GM06990 (cell line): Measurements from ENCODE around the gene ANKRD13B.

ENCODE experiments used
- DNase-seq: peaks from one replicate; pipeline ENCODE4 v3.0.0-alpha.2; 2011; ENCODE audit not compliant: insufficient read length; ENCODE audit errors: extremely low read depth
- H3K27me3 ChIP-seq: replicated peaks from 2 replicates; pipeline ENCODE4 v1.6.0; 2011; ENCODE audit warnings: low read length; ENCODE audit not compliant: control insufficient read depth, insufficient read depth
- H3K36me3 ChIP-seq: 2 replicates; pipeline ENCODE4 v1.5.1; 2011; ENCODE audit warnings: low read length; ENCODE audit not compliant: control insufficient read depth, insufficient read depth
- H3K4me3 ChIP-seq: replicated peaks from 2 replicates; pipeline ENCODE4 v1.5.1; 2011; ENCODE audit warnings: low read depth, mild to moderate bottlenecking, control low read depth, low read length
- TF ChIP-seq, protein P1 (sequence below): IDR thresholded peaks from 2 replicates; pipeline ENCODE4 v1.5.1; 2011; ENCODE audit warnings: low read length, control low read depth, mild to moderate bottlenecking, inconsistent platforms; ENCODE audit not compliant: insufficient read depth, poor library complexity, severe bottlenecking

ANKRD13B gene

DNA sequence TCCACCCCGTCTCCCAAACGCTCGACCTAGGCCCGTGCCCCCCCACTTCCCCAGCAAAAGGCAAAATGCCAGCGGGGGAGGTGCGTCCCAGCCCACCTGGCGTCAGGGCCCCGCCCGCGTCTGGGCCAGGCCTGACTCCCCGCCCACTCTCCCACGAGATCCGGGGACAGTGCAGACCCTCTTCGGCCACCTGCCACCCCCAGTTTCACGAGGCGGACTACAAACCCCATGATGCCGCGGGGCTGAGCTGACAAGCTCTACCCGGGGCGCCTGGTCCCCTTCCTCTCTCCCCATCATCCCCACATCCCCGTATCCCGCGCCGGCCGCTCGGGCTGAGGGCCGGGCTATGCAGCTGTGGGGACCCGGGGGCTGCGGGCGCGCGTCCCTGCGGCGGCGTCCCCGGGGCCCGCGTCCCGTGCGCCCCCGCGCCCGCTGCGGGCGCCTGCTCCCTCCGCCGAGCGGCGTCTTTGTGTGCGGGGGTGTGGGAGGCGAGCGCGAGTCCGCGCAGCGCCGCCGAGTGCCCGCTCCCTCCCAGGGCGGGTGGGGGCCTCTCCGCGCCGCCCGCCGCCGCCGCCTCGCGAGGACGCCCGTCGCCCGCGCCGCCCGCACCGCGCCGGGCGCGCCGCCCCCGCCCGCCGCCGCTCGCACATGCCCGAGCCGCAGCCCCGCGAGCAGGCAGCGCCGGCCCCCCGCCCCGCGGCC lies at the start of gene ANKRD13B:
Gene ANKRD13B, plus strand, starts transcription at position 283 of the 702 bp plus-strand sequence. CDS start 490 bp downstream, outside the sequence.
- TF ChIP-seq, protein P1, sequence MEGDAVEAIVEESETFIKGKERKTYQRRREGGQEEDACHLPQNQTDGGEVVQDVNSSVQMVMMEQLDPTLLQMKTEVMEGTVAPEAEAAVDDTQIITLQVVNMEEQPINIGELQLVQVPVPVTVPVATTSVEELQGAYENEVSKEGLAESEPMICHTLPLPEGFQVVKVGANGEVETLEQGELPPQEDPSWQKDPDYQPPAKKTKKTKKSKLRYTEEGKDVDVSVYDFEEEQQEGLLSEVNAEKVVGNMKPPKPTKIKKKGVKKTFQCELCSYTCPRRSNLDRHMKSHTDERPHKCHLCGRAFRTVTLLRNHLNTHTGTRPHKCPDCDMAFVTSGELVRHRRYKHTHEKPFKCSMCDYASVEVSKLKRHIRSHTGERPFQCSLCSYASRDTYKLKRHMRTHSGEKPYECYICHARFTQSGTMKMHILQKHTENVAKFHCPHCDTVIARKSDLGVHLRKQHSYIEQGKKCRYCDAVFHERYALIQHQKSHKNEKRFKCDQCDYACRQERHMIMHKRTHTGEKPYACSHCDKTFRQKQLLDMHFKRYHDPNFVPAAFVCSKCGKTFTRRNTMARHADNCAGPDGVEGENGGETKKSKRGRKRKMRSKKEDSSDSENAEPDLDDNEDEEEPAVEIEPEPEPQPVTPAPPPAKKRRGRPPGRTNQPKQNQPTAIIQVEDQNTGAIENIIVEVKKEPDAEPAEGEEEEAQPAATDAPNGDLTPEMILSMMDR, result peak; percentile 4
- H3K36me3 ChIP-seq, result no peaks in the 10 kb centered on the region
- no peak for DNase-seq
- no peaks in the 10 kb centered on the region for H3K27me3 ChIP-seq
- peak within 1 kb of the TSS; percentile 61 for H3K4me3 ChIP-seq

DNA sequence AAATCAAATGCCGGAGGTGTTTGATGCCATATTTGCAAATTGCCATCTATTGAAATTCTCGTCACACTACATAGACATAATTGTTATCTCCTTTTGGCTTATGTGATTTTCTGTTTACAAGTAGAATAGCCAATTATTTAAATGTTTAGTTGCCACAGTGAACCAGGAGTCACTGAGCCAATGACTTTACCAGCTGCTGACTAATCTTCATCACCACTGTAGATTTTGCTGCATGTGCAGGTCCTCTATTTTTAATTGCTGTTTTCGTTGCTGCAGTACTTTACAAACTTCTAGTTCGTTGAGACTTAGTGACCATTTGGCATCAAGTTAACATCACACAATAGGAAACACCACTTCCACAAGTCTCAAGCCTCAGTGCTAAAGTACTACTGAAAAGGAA lies 48.9 kb upstream of the ANKRD13B start:
- Histone ChIP-seq H3K27me3 (no peaks in the 10 kb centered on the region), H3K36me3 (peaks cover 6% of the 10 kb centered on the region), H3K4me3 (no peak overlapping the region)
- no peak for DNase-seq
- TF ChIP-seq, protein P1, result no peak

DNA sequence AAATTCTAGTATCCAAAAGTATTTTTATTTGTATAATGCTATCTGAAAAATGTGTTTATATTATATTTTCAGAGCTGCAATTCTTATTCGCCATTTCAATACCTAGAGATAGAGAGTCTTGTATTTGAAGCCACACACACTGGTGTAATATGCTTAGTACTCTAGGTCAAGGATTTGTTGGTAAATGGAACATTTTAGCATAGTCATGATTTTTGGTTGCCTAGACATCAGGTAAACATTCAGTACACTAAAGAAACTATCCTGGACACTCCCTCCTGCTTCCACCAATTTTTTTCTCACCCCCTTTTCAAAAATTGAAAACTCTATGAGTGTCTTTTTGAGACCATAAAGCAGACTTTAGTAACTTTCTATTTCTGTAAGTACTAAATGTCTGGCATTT lies 46.8 kb upstream of the ANKRD13B start:
- DNase-seq, result no peak
- H3K36me3 ChIP-seq, result peaks cover 6% of the 10 kb centered on the region
- no peaks in the 10 kb centered on the region for H3K27me3 ChIP-seq
- TF ChIP-seq, protein P1, result no peak
- H3K4me3 ChIP-seq, result no peak overlapping the region

DNA sequence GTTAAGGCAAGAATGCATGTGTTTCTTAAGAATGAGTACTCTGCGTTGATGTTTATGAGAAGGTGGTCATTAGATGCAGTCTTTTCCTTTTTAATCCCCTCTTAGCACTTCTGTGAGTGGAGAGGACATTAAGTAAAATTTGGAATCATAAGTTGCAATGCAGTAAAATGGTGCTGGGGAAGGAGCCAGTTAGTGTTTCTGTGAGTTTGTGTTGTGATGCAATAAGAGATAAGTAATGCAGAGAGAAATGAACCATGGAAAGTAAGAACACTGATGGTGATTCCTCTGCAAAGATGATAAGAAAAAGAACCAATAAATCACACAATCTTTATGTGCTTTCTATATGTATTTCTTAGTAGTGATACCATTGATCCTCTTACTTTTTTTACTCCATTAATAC lies 46.1 kb upstream of the ANKRD13B start:
- Histone ChIP-seq H3K4me3 (no peak overlapping the region), H3K27me3 (no peaks in the 10 kb centered on the region), H3K36me3 (peaks cover 6% of the 10 kb centered on the region)
- TF ChIP-seq, protein P1, result no peak
- no peak for DNase-seq

DNA sequence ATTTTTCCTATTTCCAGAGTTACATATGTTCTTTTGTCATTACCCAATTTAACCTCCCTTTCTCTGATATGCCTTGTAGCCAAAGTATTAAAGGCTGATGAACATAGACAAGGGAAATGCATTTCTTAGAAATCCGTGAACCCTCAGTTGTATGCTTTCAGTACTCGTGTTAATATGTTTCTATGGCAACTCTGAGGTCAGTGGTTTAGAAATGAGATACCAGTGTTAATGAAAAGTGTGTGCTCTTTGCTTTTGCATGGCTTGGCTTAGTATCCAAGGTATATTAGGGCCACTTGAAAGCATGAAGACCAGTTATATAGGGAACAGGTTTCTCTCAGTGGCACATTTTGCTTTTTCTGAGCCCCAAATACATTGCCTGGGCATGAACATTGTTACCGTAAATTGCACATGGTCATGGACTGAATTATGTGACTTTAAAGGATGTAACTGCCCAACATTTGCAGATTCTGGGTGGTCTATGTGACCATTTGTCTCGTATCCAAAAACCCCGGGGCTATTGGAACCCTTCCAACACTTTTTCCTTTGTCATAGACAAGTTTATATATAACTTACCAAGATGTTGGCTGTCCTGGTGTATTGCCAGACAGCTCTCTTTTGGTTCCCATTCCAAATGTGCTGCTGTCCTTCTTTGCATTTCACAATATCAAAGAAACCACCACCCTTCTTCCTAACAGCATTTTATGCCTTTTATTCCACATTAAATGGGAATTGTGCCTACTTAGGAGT lies 43.6 kb upstream of the ANKRD13B start:
- Histone ChIP-seq H3K36me3 (no peaks in the 10 kb centered on the region; the same call in none of the 2 replicates), H3K4me3 (no peak overlapping the region), H3K27me3 (no peaks in the 10 kb centered on the region)
- TF ChIP-seq, protein P1, result no peak
- no peak for DNase-seq
